ENCODE measurements around the gene WDR72. TPM values are rescaled to one million over a fixed set of nuclear protein-coding genes. Genes with fewer than 3 reads are reported as not detected.

The WDR72 gene
- total RNA-seq, 6 donors from 2014 or later: 0.30 to 7.0 (median 2.5) TPM

- TF ChIP-seq CTCF (IDR thresholded peaks at IDR 0.05) (no peak), POLR2AphosphoS5 (IDR thresholded peaks at IDR 0.05) (no peak), POLR2A (IDR thresholded peaks at IDR 0.05) (no peak), EP300 (IDR thresholded peaks at IDR 0.05) (no peak)
- no peaks in the 10 kb centered on the region for H3K27me3 ChIP-seq
- H3K27ac ChIP-seq: no peak overlapping the region
- no peaks in the 10 kb centered on the region for H3K9me3 ChIP-seq
- WGBS, 2 donors: 72 to 79% methylated on average over 4 of the region's 4 CpGs
- no peaks in the 10 kb centered on the region for H3K4me1 ChIP-seq
- no peak for ATAC-seq (ENCODE audit: low FRiP score in 2 of 2)
- DNase-seq: no peak
- H3K36me3 ChIP-seq: no peaks in the 10 kb centered on the region
- no peak overlapping the region for H3K4me3 ChIP-seq
These were observed 286.0 kb downstream of the WDR72 start for GRCh38 chr15:53473435-53473834.

GRCh38 chr15:53472883-53473282 lies 286.6 kb downstream of the WDR72 start:
- Histone ChIP-seq H3K4me3 (no peak overlapping the region), H3K4me1 (no peaks in the 10 kb centered on the region), H3K9me3 (no peaks in the 10 kb centered on the region), H3K27me3 (no peaks in the 10 kb centered on the region), H3K27ac (no peak overlapping the region), H3K36me3 (no peaks in the 10 kb centered on the region)
- ATAC-seq (ENCODE audit: low FRiP score in 2 of 2) (no peak), DNase-seq (no peak)
- TF ChIP-seq POLR2A (IDR thresholded peaks at IDR 0.05): no peak
- TF ChIP-seq POLR2AphosphoS5 (IDR thresholded peaks at IDR 0.05): no peak
- no peak for TF ChIP-seq CTCF (IDR thresholded peaks at IDR 0.05)
- TF ChIP-seq EP300 (IDR thresholded peaks at IDR 0.05): no peak
- WGBS, 2 donors: 38 to 47% methylated on average over 5 of the region's 5 CpGs

- TF ChIP-seq CTCF (IDR thresholded peaks at IDR 0.05): no peak
- no peak for TF ChIP-seq EP300 (IDR thresholded peaks at IDR 0.05)
- TF ChIP-seq POLR2A (IDR thresholded peaks at IDR 0.05): no peak
- TF ChIP-seq POLR2AphosphoS5 (IDR thresholded peaks at IDR 0.05): no peak
- 81 to 84% methylated on average over 3 of the region's 3 CpGs for WGBS, 2 donors
- no peak overlapping the region for H3K4me3 ChIP-seq
- H3K9me3 ChIP-seq: no peaks in the 10 kb centered on the region
- no peaks in the 10 kb centered on the region for H3K4me1 ChIP-seq
- DNase-seq: no peak
- no peaks in the 10 kb centered on the region for H3K36me3 ChIP-seq
- H3K27me3 ChIP-seq: no peaks in the 10 kb centered on the region
- H3K27ac ChIP-seq: no peak overlapping the region
- ATAC-seq (ENCODE audit: low FRiP score in 2 of 2): no peak
These were observed 287.3 kb downstream of the WDR72 start for GRCh38 chr15:53472210-53472609.

- no peak for TF ChIP-seq EP300 (IDR thresholded peaks at IDR 0.05)
- TF ChIP-seq POLR2A (IDR thresholded peaks at IDR 0.05): no peak
- Histone ChIP-seq H3K4me1 (no peaks in the 10 kb centered on the region), H3K36me3 (no peaks in the 10 kb centered on the region), H3K27ac (no peak overlapping the region), H3K9me3 (no peaks in the 10 kb centered on the region), H3K27me3 (no peaks in the 10 kb centered on the region), H3K4me3 (no peak overlapping the region)
- 74 to 81% methylated on average over 4 of the region's 4 CpGs for WGBS, 2 donors
- no peak for DNase-seq
- ATAC-seq (ENCODE audit: low FRiP score in 2 of 2): no peak
These were observed 288.7 kb downstream of the WDR72 start for GRCh38 chr15:53470743-53471142.

GRCh38 chr15:53469422-53469821 lies 290.0 kb downstream of the WDR72 start:
- Histone ChIP-seq H3K36me3 (no peaks in the 10 kb centered on the region), H3K4me3 (no peak overlapping the region), H3K9me3 (no peaks in the 10 kb centered on the region), H3K27ac (no peak overlapping the region), H3K27me3 (no peaks in the 10 kb centered on the region), H3K4me1 (no peaks in the 10 kb centered on the region)
- WGBS, 2 donors: 90 to 94% methylated on average over 2 of the region's 2 CpGs
- ATAC-seq (ENCODE audit: low FRiP score in 2 of 2) (no peak), DNase-seq (no peak)
- TF ChIP-seq CTCF (IDR thresholded peaks at IDR 0.05) (no peak), POLR2A (IDR thresholded peaks at IDR 0.05) (no peak), EP300 (IDR thresholded peaks at IDR 0.05) (no peak), POLR2AphosphoS5 (IDR thresholded peaks at IDR 0.05) (no peak)

Small RNA genes within 50 kb of the gene (small RNA-seq; reads per million reads assigned to genes)
- 0 reads per million in 4 donors for gene RNU2-53P
- gene RNU6-449P: 0 reads per million in 4 donors

Other genes with a start within 250 kb of the WDR72 start
- 1 to 10 TPM in 1 of 6 donors, under 1 TPM in 5; 0.07 to 1.0 (median 0.34) TPM for gene UNC13C, start 218.8 kb upstream of the WDR72 start, total RNA-seq